Fibroblast of villous mesenchyme (primary cell): ENCODE measurements around the gene CAPZA2. TPM values are rescaled to one million over a fixed set of nuclear protein-coding genes. Genes with fewer than 3 reads are reported as not detected.

Source experiments
- DNase-seq: peaks from one replicate; pipeline ENCODE4 v3.0.0-alpha.2; 2010; ENCODE audit warnings: low read depth
- H3K4me3 ChIP-seq: 2 replicates; pipeline ENCODE4 v1.5.1; 2011; ENCODE audit warnings: low read depth, mild to moderate bottlenecking, low read length
- CTCF ChIP-seq: IDR thresholded peaks from 2 replicates; pipeline ENCODE4 v1.5.1; 2012; ENCODE audit warnings: low read depth, mild to moderate bottlenecking, low read length; ENCODE audit not compliant: insufficient read depth
- total RNA-seq: library from RNA; depleted of rRNA; stranded (reverse); fragments of >200 nt; gene quantifications from 2 replicates; pipeline ENCODE4 v1.2.3, GENCODE V29; 2012

The CAPZA2 gene
- total RNA-seq, 1 donor: 194 TPM

GRCh38 chr7:116829041-116829440 lies 33.3 kb upstream of the CAPZA2 start:
- TF ChIP-seq CTCF: no peak
- H3K4me3 ChIP-seq: no peak overlapping the region
- DNase-seq: no peak

- no peak for TF ChIP-seq CTCF
- H3K4me3 ChIP-seq: no peak overlapping the region
- DNase-seq: no peak
Observed at GRCh38 chr7:116829493-116829892, 32.9 kb upstream of the CAPZA2 start.

GRCh38 chr7:116832692-116833091 lies 29.7 kb upstream of the CAPZA2 start:
- no peak for TF ChIP-seq CTCF
- H3K4me3 ChIP-seq: no peak overlapping the region
- no peak for DNase-seq

- TF ChIP-seq CTCF: no peak
- H3K4me3 ChIP-seq: no peak overlapping the region
- DNase-seq: no peak
Observed at GRCh38 chr7:116834815-116835504, 27.4 kb upstream of the CAPZA2 start.

GRCh38 chr7:116836048-116836447 lies 26.3 kb upstream of the CAPZA2 start:
- H3K4me3 ChIP-seq: no peak overlapping the region
- DNase-seq: no peak
- no peak for TF ChIP-seq CTCF

- DNase-seq: no peak
- no peak overlapping the region for H3K4me3 ChIP-seq
- no peak for TF ChIP-seq CTCF
Observed at GRCh38 chr7:116836911-116837310, 25.5 kb upstream of the CAPZA2 start.

- H3K4me3 ChIP-seq: no peak overlapping the region
- DNase-seq: no peak
Observed at GRCh38 chr7:116837586-116837985, 24.8 kb upstream of the CAPZA2 start.

More at GRCh38 chr7:116837586-116837985, 24.8 kb upstream of the CAPZA2 start:
- TF ChIP-seq CTCF: no peak
